ENCODE results near the gene FNDC1. TPM values are rescaled to one million over a fixed set of nuclear protein-coding genes. Genes with fewer than 3 reads are reported as not detected.

FNDC1 gene
- total and polyA plus RNA-seq, 2 donors (not counting 1 experiment from before 2014, with no cell fraction given) = not detected

DNA sequence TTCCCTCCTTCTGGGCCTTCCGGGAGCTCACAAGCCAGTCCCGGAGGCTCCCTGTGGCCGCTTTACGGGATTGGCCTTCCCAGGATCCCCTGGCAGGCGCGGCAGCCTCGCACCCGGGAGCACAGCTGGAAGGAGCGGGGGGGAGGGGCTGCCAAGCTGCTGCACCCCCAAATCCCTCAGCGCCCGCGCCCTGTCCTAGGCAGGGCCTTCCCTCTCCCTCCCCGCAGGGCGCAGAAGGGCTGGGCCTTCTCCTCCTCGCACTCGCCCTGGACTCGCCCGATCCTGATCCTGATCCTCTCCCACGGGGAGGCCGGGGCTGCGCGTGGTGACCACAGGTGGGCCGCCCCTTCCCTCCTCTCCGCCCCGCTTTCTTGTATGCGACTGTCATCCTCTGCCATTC is 146.4 kb downstream of the FNDC1 start:
- Histone ChIP-seq H3K27ac (ENCODE audit: low read length in 2 of 2) (no peak overlapping the region), H3K4me1 (ENCODE audit: control insufficient read depth in 2 of 2, insufficient read depth in 2 of 2, low read length in 2 of 2) (no peaks in the 10 kb centered on the region), H4K20me1 (ENCODE audit: control insufficient read depth, insufficient read depth, low read length, poor library complexity, severe bottlenecking) (no peaks in the 10 kb centered on the region), H3K9ac (ENCODE audit: low read length) (no peak overlapping the region), H3K36me3 (replicated peaks in 1 of 2; ENCODE audit: control extremely low read depth in 1 of 2, control insufficient read depth in 1 of 2, extremely low read depth in 1 of 2, insufficient read depth in 2 of 2, low read length in 1 of 2) (no peaks in the 10 kb centered on the region), H2AFZ (ENCODE audit: insufficient read depth, low read depth, low read length, poor library complexity, severe bottlenecking) (no peak overlapping the region), H3K4me3 (ENCODE audit: control extremely low read depth in 1 of 5, extremely low read depth in 1 of 5, insufficient read depth in 1 of 5, low read depth in 2 of 5, low read length in 4 of 5) (no peak overlapping the region), H3K79me2 (ENCODE audit: control insufficient read depth, insufficient read depth, low read length) (no peaks in the 10 kb centered on the region), H3K27me3 (replicated peaks in 1 of 4; ENCODE audit: control extremely low read depth in 1 of 4, control insufficient read depth in 3 of 4, insufficient read depth in 4 of 4, low read length in 3 of 4) (peaks cover 0 to 8% (median 0%) of the 10 kb centered on the region in 4 experiments), H3K4me2 (replicated peaks; ENCODE audit: low read depth, low read length, poor library complexity, severe bottlenecking) (no peak overlapping the region), H3K9me3 (ENCODE audit: control extremely low read depth in 1 of 3, control insufficient read depth in 2 of 3, insufficient read depth in 1 of 3, low read length in 2 of 3) (no peaks in the 10 kb centered on the region)
- ATAC-seq (ENCODE audit: low read depth) (no peak), DNase-seq (no peak)
- intact Hi-C loops (cut with micrococcal nuclease) = no loop called here
- ChIA-PET CTCF (no interaction called here), POLR2A (no interaction called here)
- TF ChIP-seq EZH2 (IDR thresholded peaks at IDR 0.05; ENCODE audit: borderline replicate concordance, insufficient read depth, low read depth, low read length, poor library complexity, severe bottlenecking) = no peak
- TF ChIP-seq CTCF (IDR thresholded peaks at IDR 0.05) = no peak
- H3K4me3 Mint-ChIP-seq = no peak overlapping the region
- WGBS (ENCODE audit: insufficient coverage) = 86% methylated on average over 26 of the region's 26 CpGs
- H3K27ac Mint-ChIP-seq = no peak overlapping the region
- no peaks in the 10 kb centered on the region for H3K4me1 Mint-ChIP-seq
- H3K27me3 Mint-ChIP-seq = peaks cover 14% of the 10 kb centered on the region
- no peaks in the 10 kb centered on the region for H3K9me3 Mint-ChIP-seq (ENCODE audit: insufficient read depth)

DNA sequence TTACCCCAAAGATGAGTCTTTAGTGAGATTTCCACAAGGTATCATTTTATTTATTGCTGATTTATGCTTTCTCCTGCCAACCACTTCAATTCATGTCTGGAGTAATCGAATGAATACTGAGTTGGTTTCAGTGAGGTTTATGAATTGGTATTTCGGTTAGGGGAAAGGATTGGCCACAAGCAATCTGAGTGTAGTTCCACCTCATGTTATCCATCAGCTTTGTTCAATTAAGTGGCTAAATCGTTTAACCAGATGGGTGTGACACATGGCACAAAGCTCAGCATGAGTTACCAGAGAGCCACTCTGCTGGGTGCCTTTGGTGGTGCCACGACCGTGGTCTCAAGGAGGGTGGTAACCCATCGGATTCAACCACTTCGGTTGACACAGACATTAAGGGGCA is 148.2 kb downstream of the FNDC1 start:
- Histone ChIP-seq H3K9me3 (ENCODE audit: control extremely low read depth in 1 of 3, control insufficient read depth in 2 of 3, insufficient read depth in 1 of 3, low read length in 2 of 3) (no peaks in the 10 kb centered on the region), H3K36me3 (replicated peaks in 1 of 2; ENCODE audit: control extremely low read depth in 1 of 2, control insufficient read depth in 1 of 2, extremely low read depth in 1 of 2, insufficient read depth in 2 of 2, low read length in 1 of 2) (no peaks in the 10 kb centered on the region), H3K4me2 (replicated peaks; ENCODE audit: low read depth, low read length, poor library complexity, severe bottlenecking) (no peak overlapping the region), H3K27ac (ENCODE audit: low read length in 2 of 2) (no peak overlapping the region), H4K20me1 (ENCODE audit: control insufficient read depth, insufficient read depth, low read length, poor library complexity, severe bottlenecking) (no peaks in the 10 kb centered on the region), H3K4me3 (ENCODE audit: control extremely low read depth in 1 of 5, extremely low read depth in 1 of 5, insufficient read depth in 1 of 5, low read depth in 2 of 5, low read length in 4 of 5) (no peak overlapping the region), H3K27me3 (replicated peaks in 1 of 4; ENCODE audit: control extremely low read depth in 1 of 4, control insufficient read depth in 3 of 4, insufficient read depth in 4 of 4, low read length in 3 of 4) (peaks cover 0 to 5% (median 0%) of the 10 kb centered on the region in 4 experiments), H3K79me2 (ENCODE audit: control insufficient read depth, insufficient read depth, low read length) (no peaks in the 10 kb centered on the region), H2AFZ (ENCODE audit: insufficient read depth, low read depth, low read length, poor library complexity, severe bottlenecking) (no peak overlapping the region), H3K4me1 (ENCODE audit: control insufficient read depth in 2 of 2, insufficient read depth in 2 of 2, low read length in 2 of 2) (no peaks in the 10 kb centered on the region), H3K9ac (ENCODE audit: low read length) (no peak overlapping the region)
- 65% methylated on average over 5 of the region's 7 CpGs for WGBS (ENCODE audit: insufficient coverage)
- peaks cover 18% of the 10 kb centered on the region for H3K27me3 Mint-ChIP-seq
- H3K4me1 Mint-ChIP-seq = no peaks in the 10 kb centered on the region
- DNase-seq (no peak), ATAC-seq (ENCODE audit: low read depth) (no peak)
- no peak overlapping the region for H3K4me3 Mint-ChIP-seq
- intact Hi-C loops (cut with micrococcal nuclease) = no loop called here
- no peak overlapping the region for H3K27ac Mint-ChIP-seq
- no peak for TF ChIP-seq EZH2 (IDR thresholded peaks at IDR 0.05; ENCODE audit: borderline replicate concordance, insufficient read depth, low read depth, low read length, poor library complexity, severe bottlenecking)
- H3K9me3 Mint-ChIP-seq (ENCODE audit: insufficient read depth) = no peaks in the 10 kb centered on the region
- POLR2A ChIA-PET = no interaction called here
- CTCF ChIA-PET = interaction anchor here (0.6 kb wide), 1 partner anchor 63 kb away, joined by 4 read pairs; no protein-coding TSS in a partner anchor

All from B cell (primary cell).